Gastrocnemius medialis (tissue), 4 donors: ENCODE results near the gene AUTS2. TPM values are rescaled to one million over a fixed set of nuclear protein-coding genes. Genes with fewer than 3 reads are reported as not detected.

Source experiments
- ATAC-seq, 2 donors: fragments of 150-250 bp; one replicate each; pipeline ENCODE4 v1.9.1; 2016
- DNase-seq, 2 donors: peaks; one replicate each; pipeline ENCODE4 v3.0.0-alpha.2; 2019
- H3K27ac ChIP-seq, 4 donors: fragments of 200-600 bp; sonication (generic); 1 replicate in 1 of 4; 2 replicates in 3 of 4; pipeline ENCODE4 v1.5.1; 2016 to 2018; ENCODE audit warnings: mild to moderate bottlenecking in 2 of 4, moderate library complexity in 1 of 4
- H3K27me3 ChIP-seq, 3 donors: fragments of 200-600 bp; sonication (generic) in 2 of 3; 1 replicate in 1 of 3; 2 replicates in 2 of 3; pipeline versions ENCODE4 v1.5.1 to v1.6.0; 2016 to 2019; ENCODE audit warnings: mild to moderate bottlenecking in 1 of 3, moderate library complexity in 1 of 3
- H3K36me3 ChIP-seq, 2 donors: fragments of 200-600 bp; sonication (generic) in 1 of 2; one replicate each; pipeline ENCODE4 v1.5.1; 2017 to 2018
- H3K4me1 ChIP-seq, 2 donors: fragments of 200-600 bp; sonication (generic) in 1 of 2; one replicate each; pipeline ENCODE4 v1.5.1; 2016 to 2017; ENCODE audit warnings: mild to moderate bottlenecking in 2 of 2
- H3K4me3 ChIP-seq, 4 donors: fragments of 200-600 bp; sonication (generic) in 3 of 4; 1 replicate in 1 of 4; 2 replicates in 3 of 4; pipeline ENCODE4 v1.5.1; 2016 to 2019; ENCODE audit warnings: mild to moderate bottlenecking in 2 of 4
- H3K9me3 ChIP-seq, 3 donors: fragments of 200-600 bp; sonication (generic) in 2 of 3; 1 replicate in 1 of 3; 2 replicates in 2 of 3; pipeline ENCODE4 v1.5.1; 2016 to 2019
- CTCF ChIP-seq, 5 experiments: fragments of 450-650 bp in 3 of 5; fragments of 200-600 bp in 2 of 5; sonication (generic) in 2 of 5; IDR thresholded peaks in 4 of 5; conservative IDR thresholded peaks in 1 of 5; 1 replicate in 4 of 5; 2 replicates in 1 of 5; pipeline ENCODE4 v1.5.1; 2016 to 2019; ENCODE audit warnings: antibody characterized with exemption in 5 of 5, mild to moderate bottlenecking in 3 of 5, moderate library complexity in 3 of 5
- POLR2A ChIP-seq, 2 donors: fragments of 450-650 bp; IDR thresholded peaks; one replicate each; pipeline ENCODE4 v1.6.1; 2017; ENCODE audit warnings: antibody characterized with exemption in 2 of 2, mild to moderate bottlenecking in 2 of 2, moderate library complexity in 2 of 2
- in situ Hi-C, 4 donors: fragments of 200-750 bp; cut with MboI; loops; one replicate each; pipeline versions ENCODE4 v1.15.0 to v1.8.0; 2017; ENCODE audit warnings: low sequenced_read_pairs in 4 of 4
- intact Hi-C: fragments of 100-400 bp; cut with DNase I; formaldehyde crosslinking; loops from one replicate; pipeline ENCODE4 v1.15.1; 2023; ENCODE audit warnings: low total_unique reads
- total RNA-seq, 4 donors: library from RNA; depleted of rRNA; stranded (reverse); fragments of >200 nt; gene quantifications; one replicate each; pipeline versions ENCODE4 v1.1.0 to v1.2.3, GENCODE V29; 2016

Gene AUTS2
- total RNA-seq, 4 donors from 2014 or later, result 2.5 to 16.2 (median 8.5) TPM

- Histone ChIP-seq H3K4me3 (no peak overlapping the region), H3K27me3 (no peaks in the 10 kb centered on the region), H3K27ac (no peak overlapping the region), H3K4me1 (no peaks in the 10 kb centered on the region), H3K36me3 (no peaks in the 10 kb centered on the region), H3K9me3 (no peaks in the 10 kb centered on the region)
- intact Hi-C loops, result loop anchor here (5.0 kb wide), 1 partner anchor 129 kb away; no protein-coding TSS in a partner anchor
- ATAC-seq (no peak), DNase-seq (no peak)
- in situ Hi-C loops, result no loop called here
- TF ChIP-seq CTCF (IDR thresholded peaks at IDR 0.05 in 4 of 5, conservative IDR thresholded peaks at IDR 0.05 in 1 of 5) (no peak), POLR2A (IDR thresholded peaks at IDR 0.05) (no peak)
Measured at GRCh38 chr7:70263471-70264255, 665.4 kb downstream of the AUTS2 start.

GRCh38 chr7:70266186-70266585 lies 667.9 kb downstream of the AUTS2 start:
- Histone ChIP-seq H3K9me3 (no peaks in the 10 kb centered on the region), H3K4me1 (no peaks in the 10 kb centered on the region), H3K27me3 (no peaks in the 10 kb centered on the region), H3K36me3 (no peaks in the 10 kb centered on the region), H3K27ac (no peak overlapping the region), H3K4me3 (no peak overlapping the region)
- in situ Hi-C loops (no loop called here), intact Hi-C loops (no loop called here)
- no peak for DNase-seq
- ATAC-seq, result no peak
- TF ChIP-seq POLR2A (IDR thresholded peaks at IDR 0.05), result no peak
- TF ChIP-seq CTCF (IDR thresholded peaks at IDR 0.05 in 4 of 5, conservative IDR thresholded peaks at IDR 0.05 in 1 of 5), result no peak

GRCh38 chr7:70267381-70268120 lies 669.3 kb downstream of the AUTS2 start:
- Histone ChIP-seq H3K27me3 (no peaks in the 10 kb centered on the region), H3K36me3 (no peaks in the 10 kb centered on the region), H3K9me3 (no peaks in the 10 kb centered on the region), H3K4me3 (no peak overlapping the region), H3K4me1 (no peaks in the 10 kb centered on the region), H3K27ac (no peak overlapping the region)
- in situ Hi-C loops, result no loop called here
- TF ChIP-seq CTCF (IDR thresholded peaks at IDR 0.05 in 4 of 5, conservative IDR thresholded peaks at IDR 0.05 in 1 of 5) (no peak), POLR2A (IDR thresholded peaks at IDR 0.05) (no peak)
- ATAC-seq (no peak), DNase-seq (no peak)
- intact Hi-C loops, result no loop called here

GRCh38 chr7:70268179-70268578 lies 669.9 kb downstream of the AUTS2 start:
- TF ChIP-seq POLR2A (IDR thresholded peaks at IDR 0.05) (no peak), CTCF (IDR thresholded peaks at IDR 0.05 in 4 of 5, conservative IDR thresholded peaks at IDR 0.05 in 1 of 5) (no peak)
- Histone ChIP-seq H3K4me3 (no peak overlapping the region), H3K9me3 (no peaks in the 10 kb centered on the region), H3K4me1 (no peaks in the 10 kb centered on the region), H3K36me3 (no peaks in the 10 kb centered on the region), H3K27ac (no peak overlapping the region), H3K27me3 (no peaks in the 10 kb centered on the region)
- ATAC-seq (no peak), DNase-seq (no peak)
- intact Hi-C loops, result no loop called here
- in situ Hi-C loops, result no loop called here
